Retina (tissue), 1 donor: Measurements from ENCODE around the gene IL1RAPL2.
"Not testable (repeated sequence)": the region's sequence is repeated elsewhere in the genome, so short reads cannot be mapped to it uniquely, and the experiment has no call there.

Experiments used
- DNase-seq: peaks from one replicate; pipeline ENCODE4 v3.0.0-alpha.2; 2016

Gene IL1RAPL2

GRCh38 chrX:105038672-105039328 is 472.8 kb downstream of the IL1RAPL2 start:
- DNase-seq, result no peak

- no peak for DNase-seq
Measured at GRCh38 chrX:105050921-105051320, 484.9 kb downstream of the IL1RAPL2 start.

- no peak for DNase-seq
Measured at GRCh38 chrX:105051364-105051763, 485.4 kb downstream of the IL1RAPL2 start.

- no peak for DNase-seq
Measured at GRCh38 chrX:105052926-105053325, 486.9 kb downstream of the IL1RAPL2 start.

GRCh38 chrX:105063743-105064142 is 497.7 kb downstream of the IL1RAPL2 start:
- DNase-seq, result no peak

- DNase-seq, result no peak
Measured at GRCh38 chrX:105098201-105098600, 532.2 kb downstream of the IL1RAPL2 start.

GRCh38 chrX:105098812-105099211 is 532.8 kb downstream of the IL1RAPL2 start:
- no peak for DNase-seq

- DNase-seq, result no peak
Measured at GRCh38 chrX:105101378-105101777, 535.4 kb downstream of the IL1RAPL2 start.

GRCh38 chrX:105109936-105110335 is 543.9 kb downstream of the IL1RAPL2 start:
- DNase-seq, result no peak

GRCh38 chrX:105114554-105115130 is 548.6 kb downstream of the IL1RAPL2 start:
- DNase-seq, result no peak

- not testable (repeated sequence) for DNase-seq
Measured at GRCh38 chrX:105115596-105116320, 549.8 kb downstream of the IL1RAPL2 start.

GRCh38 chrX:105116486-105116885 is 550.5 kb downstream of the IL1RAPL2 start:
- DNase-seq, result no peak

- DNase-seq, result no peak
Measured at GRCh38 chrX:105117621-105118020, 551.6 kb downstream of the IL1RAPL2 start.

- no peak for DNase-seq
Measured at GRCh38 chrX:105120463-105120862, 554.5 kb downstream of the IL1RAPL2 start.

GRCh38 chrX:105121186-105121585 is 555.2 kb downstream of the IL1RAPL2 start:
- DNase-seq, result no peak

- DNase-seq, result no peak
Measured at GRCh38 chrX:105126201-105126600, 560.2 kb downstream of the IL1RAPL2 start.

- no peak for DNase-seq
Measured at GRCh38 chrX:105134273-105134672, 568.3 kb downstream of the IL1RAPL2 start.

- DNase-seq, result no peak
Measured at GRCh38 chrX:105136786-105137185, 570.8 kb downstream of the IL1RAPL2 start.

- DNase-seq, result no peak
Measured at GRCh38 chrX:105150036-105150435, 584.0 kb downstream of the IL1RAPL2 start.

GRCh38 chrX:105150557-105150956 is 584.6 kb downstream of the IL1RAPL2 start:
- DNase-seq, result no peak

GRCh38 chrX:105167233-105167632 is 601.2 kb downstream of the IL1RAPL2 start:
- DNase-seq, result no peak

GRCh38 chrX:105168577-105168976 is 602.6 kb downstream of the IL1RAPL2 start:
- no peak for DNase-seq

- no peak for DNase-seq
Measured at GRCh38 chrX:105173071-105173470, 607.1 kb downstream of the IL1RAPL2 start.

GRCh38 chrX:105179644-105180043 is 613.6 kb downstream of the IL1RAPL2 start:
- no peak for DNase-seq
